CD4-positive, CD25-positive, alpha-beta regulatory T cell (primary cell): Measurements from ENCODE around the gene ZNF366. TPM values are rescaled to one million over a fixed set of nuclear protein-coding genes. Genes with fewer than 3 reads are reported as not detected.
A peak's percentile ranks its signal among the peaks of the same experiment; 100 is the strongest.

Experiments
- ATAC-seq, 2 donors: fragments of 150-1000 bp; cut with Tn5 transposase; one replicate each; pipeline ENCODE4 v1.10.0; 2021; ENCODE audit warnings: low read depth in 2 of 2, moderate number of reproducible peaks in 2 of 2, moderate library complexity in 1 of 2
- DNase-seq, 3 donors: peaks; one replicate each; pipeline versions ENCODE4 v3.0.0 to v3.0.0-alpha.2; 2012 to 2022; ENCODE audit warnings: mixed read lengths in 1 of 3
- H3K27ac ChIP-seq: one replicate; pipeline ENCODE4 v1.7.0; 2013; ENCODE audit warnings: mild to moderate bottlenecking, low read length; ENCODE audit not compliant: insufficient read depth, poor library complexity, severe bottlenecking
- H3K27me3 ChIP-seq: one replicate; pipeline ENCODE4 v1.7.0; 2013; ENCODE audit warnings: low read length; ENCODE audit not compliant: control insufficient read depth, insufficient read depth
- H3K36me3 ChIP-seq: one replicate; pipeline ENCODE4 v1.7.0; 2013; ENCODE audit warnings: mild to moderate bottlenecking, low read length, moderate library complexity; ENCODE audit not compliant: control insufficient read depth, insufficient read depth
- H3K4me1 ChIP-seq: 2 replicates; pipeline ENCODE4 v1.7.0; 2013; ENCODE audit warnings: mild to moderate bottlenecking, low read length; ENCODE audit not compliant: insufficient read depth, control insufficient read depth, poor library complexity, severe bottlenecking
- H3K4me3 ChIP-seq: one replicate; pipeline ENCODE4 v1.7.0; 2013; ENCODE audit warnings: low read depth, mild to moderate bottlenecking, low read length, moderate library complexity
- H3K9me3 ChIP-seq, 2 experiments: 1 replicate in 1 of 2; 2 replicates in 1 of 2; pipeline ENCODE4 v1.7.0; 2013; ENCODE audit warnings: low read length in 2 of 2, mild to moderate bottlenecking in 1 of 2, moderate library complexity in 1 of 2; ENCODE audit not compliant: control insufficient read depth in 2 of 2
- H3K27ac Mint-ChIP-seq, 3 donors: one replicate each; pipeline ENCODE4 v1.8.0; 2020 to 2022; ENCODE audit warnings: mild to moderate bottlenecking in 3 of 3, mixed read lengths in 3 of 3, moderate library complexity in 2 of 3
- H3K27me3 Mint-ChIP-seq: one replicate; pipeline ENCODE4 v1.8.0; 2022; ENCODE audit warnings: mild to moderate bottlenecking, mixed read lengths
- H3K36me3 Mint-ChIP-seq: one replicate; pipeline ENCODE4 v1.8.0; 2020; ENCODE audit warnings: mixed read lengths
- H3K4me1 Mint-ChIP-seq, 4 donors: one replicate each; pipeline ENCODE4 v1.8.0; 2020 to 2022; ENCODE audit warnings: mixed read lengths in 4 of 4, mild to moderate bottlenecking in 1 of 4
- H3K4me3 Mint-ChIP-seq, 4 donors: one replicate each; pipeline ENCODE4 v1.8.0; 2020 to 2022; ENCODE audit warnings: mild to moderate bottlenecking in 4 of 4, mixed read lengths in 4 of 4, moderate library complexity in 3 of 4
- H3K9me3 Mint-ChIP-seq, 7 donors: one replicate each; pipeline ENCODE4 v1.8.0; 2020 to 2022; ENCODE audit warnings: mixed read lengths in 7 of 7, mild to moderate bottlenecking in 3 of 7, moderate library complexity in 2 of 7
- polyA plus RNA-seq, 4 donors: library from polyadenylated mRNA; unstranded; fragments of 300-500 nt; fragmentation: Illumina TruSeq; gene quantifications; one replicate each; pipeline ENCODE4 v1.2.3, GENCODE V29; 2021
- total RNA-seq: library from RNA; stranded (reverse); gene quantifications from one replicate; pipeline ENCODE4 v1.2.3, GENCODE V29; 2022

Gene ZNF366
- total and polyA plus RNA-seq, 5 donors from 2014 or later: not detected

DNA sequence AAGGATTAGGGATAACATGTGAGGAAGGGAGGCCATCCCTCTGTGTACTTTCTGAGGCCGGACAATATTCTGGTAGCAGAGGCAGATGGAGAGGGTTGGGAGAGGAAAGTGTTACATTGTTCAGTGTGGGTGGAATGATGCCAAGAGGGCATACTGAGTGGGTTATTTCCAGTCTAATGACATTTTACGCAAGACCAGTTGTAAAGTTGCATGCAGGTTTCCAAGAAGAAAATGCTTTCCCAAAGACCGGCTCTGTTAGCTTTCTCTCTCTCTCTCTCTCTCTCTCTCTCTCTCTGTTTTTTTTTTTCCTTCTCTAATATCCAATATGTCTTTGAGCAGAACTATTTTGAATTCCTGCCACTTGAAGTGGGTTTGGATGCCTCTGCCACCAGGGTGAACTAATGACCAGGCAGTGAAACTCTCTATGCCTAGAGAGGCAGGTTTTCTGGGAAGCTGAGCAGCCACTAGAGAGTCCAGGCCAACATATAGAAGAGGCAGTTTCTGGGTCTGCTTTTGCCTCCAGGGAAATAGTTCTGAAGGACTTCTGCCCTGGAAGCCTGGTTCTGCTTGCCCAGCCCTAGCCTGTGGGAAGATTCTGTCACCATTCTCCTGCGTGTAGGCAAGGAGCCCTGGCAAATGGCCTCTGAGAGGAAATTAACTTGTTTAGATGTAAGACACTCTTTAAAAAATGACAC is 24.4 kb upstream of the ZNF366 start:
- Mint-ChIP-seq H3K36me3 (no peaks in the 10 kb centered on the region), H3K4me1 (no peaks in the 10 kb centered on the region), H3K27me3 (peaks cover 22% of the 10 kb centered on the region), H3K27ac (no peak overlapping the region), H3K9me3 (peaks cover 0 to 10% (median 5%) of the 10 kb centered on the region in 7 donors), H3K4me3 (no peak overlapping the region)
- no peak for DNase-seq
- Histone ChIP-seq H3K9me3 (peaks cover 0 to 3% of the 10 kb centered on the region in 2 experiments), H3K4me3 (no peak overlapping the region), H3K27me3 (no peaks in the 10 kb centered on the region), H3K36me3 (no peaks in the 10 kb centered on the region), H3K27ac (no peak overlapping the region), H3K4me1 (no peaks in the 10 kb centered on the region)
- no peak for ATAC-seq

- Mint-ChIP-seq H3K36me3 (no peaks in the 10 kb centered on the region), H3K4me1 (no peaks in the 10 kb centered on the region), H3K27me3 (peaks cover 22% of the 10 kb centered on the region), H3K27ac (no peak overlapping the region), H3K9me3 (peaks cover 0 to 10% (median 5%) of the 10 kb centered on the region in 7 donors), H3K4me3 (no peak overlapping the region)
- no peak for DNase-seq
- no peak for ATAC-seq
- H3K4me1 ChIP-seq: no peaks in the 10 kb centered on the region
- no peak overlapping the region for H3K27ac ChIP-seq
- no peaks in the 10 kb centered on the region for H3K36me3 ChIP-seq
- no peaks in the 10 kb centered on the region for H3K27me3 ChIP-seq
- H3K9me3 ChIP-seq: peaks cover 0 to 3% of the 10 kb centered on the region in 2 experiments
- H3K4me3 ChIP-seq: no peak overlapping the region
These were observed 23.0 kb upstream of the ZNF366 start for GRCh38 chr5:72530196-72530595.

DNA sequence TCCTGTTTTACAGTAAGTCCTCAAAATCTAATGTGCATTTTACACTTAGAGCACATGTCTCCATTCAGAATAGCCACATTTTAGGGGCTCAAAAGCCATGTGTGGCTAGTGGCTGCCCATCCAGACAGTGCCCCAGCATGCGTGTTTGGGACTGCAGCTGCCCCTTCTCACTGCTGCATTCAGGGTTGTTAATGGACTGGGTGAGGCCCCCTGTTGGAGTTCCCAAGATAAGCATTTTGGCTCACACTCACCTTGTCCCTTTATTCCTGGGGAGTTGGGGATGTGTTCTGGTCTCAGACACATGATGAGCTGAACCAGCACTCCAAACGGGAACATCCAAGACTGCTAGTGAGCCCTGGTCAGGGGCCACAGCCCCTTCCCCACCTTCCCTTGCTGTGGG is 22.2 kb upstream of the ZNF366 start:
- Histone ChIP-seq H3K27me3 (no peaks in the 10 kb centered on the region), H3K9me3 (peaks cover 0 to 3% of the 10 kb centered on the region in 2 experiments), H3K4me1 (no peaks in the 10 kb centered on the region), H3K27ac (no peak overlapping the region), H3K36me3 (no peaks in the 10 kb centered on the region), H3K4me3 (no peak overlapping the region)
- Mint-ChIP-seq H3K4me3 (no peak overlapping the region), H3K4me1 (no peaks in the 10 kb centered on the region), H3K9me3 (peaks cover 0 to 10% (median 5%) of the 10 kb centered on the region in 7 donors), H3K36me3 (no peaks in the 10 kb centered on the region), H3K27me3 (peaks cover 17% of the 10 kb centered on the region), H3K27ac (no peak overlapping the region)
- DNase-seq (no peak), ATAC-seq (no peak)

DNA sequence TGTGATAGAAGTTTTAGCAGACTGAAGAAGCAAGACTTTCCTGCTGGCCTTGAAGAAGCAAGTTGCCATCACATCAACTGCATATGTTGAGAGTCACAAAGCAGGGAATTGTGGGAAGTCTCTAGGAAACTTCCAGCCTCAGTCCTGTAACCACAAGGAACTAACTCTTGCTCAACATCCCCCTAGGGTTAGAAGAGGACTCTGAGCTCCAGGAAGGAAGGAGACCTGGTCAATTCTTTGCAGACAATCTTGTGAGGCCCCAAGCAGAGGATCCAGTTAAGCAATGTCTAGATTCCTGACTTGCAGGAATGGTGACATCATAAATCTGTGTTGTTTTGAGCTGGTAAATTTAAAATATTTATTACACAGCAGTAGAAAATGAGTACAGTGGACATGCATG is 18.6 kb upstream of the ZNF366 start:
- Histone ChIP-seq H3K36me3 (no peaks in the 10 kb centered on the region), H3K27ac (no peak overlapping the region), H3K4me3 (no peak overlapping the region), H3K9me3 (no peaks in the 10 kb centered on the region), H3K27me3 (no peaks in the 10 kb centered on the region), H3K4me1 (no peaks in the 10 kb centered on the region)
- H3K36me3 Mint-ChIP-seq: no peaks in the 10 kb centered on the region
- no peak for ATAC-seq
- H3K4me1 Mint-ChIP-seq: no peaks in the 10 kb centered on the region
- peaks cover 7% of the 10 kb centered on the region for H3K27me3 Mint-ChIP-seq
- H3K9me3 Mint-ChIP-seq: peaks cover 0 to 3% (median 0%) of the 10 kb centered on the region in 7 donors
- no peak overlapping the region for H3K4me3 Mint-ChIP-seq
- no peak for DNase-seq
- H3K27ac Mint-ChIP-seq: no peak overlapping the region

GRCh38 chr5:72523960-72524582 is 16.9 kb upstream of the ZNF366 start:
- H3K27me3 Mint-ChIP-seq: peaks cover 3% of the 10 kb centered on the region
- no peak overlapping the region for H3K4me3 ChIP-seq
- H3K36me3 ChIP-seq: no peaks in the 10 kb centered on the region
- no peak overlapping the region for H3K27ac Mint-ChIP-seq
- ATAC-seq (no peak), DNase-seq (peak in 1 of 3 donors; percentile 37)
- no peaks in the 10 kb centered on the region for H3K9me3 ChIP-seq
- no peak overlapping the region for H3K27ac ChIP-seq
- no peak overlapping the region for H3K4me3 Mint-ChIP-seq
- H3K4me1 ChIP-seq: no peaks in the 10 kb centered on the region
- H3K4me1 Mint-ChIP-seq: no peaks in the 10 kb centered on the region
- H3K27me3 ChIP-seq: peaks cover 3% of the 10 kb centered on the region
- no peaks in the 10 kb centered on the region for H3K36me3 Mint-ChIP-seq
- peaks cover 0 to 3% (median 0%) of the 10 kb centered on the region in 7 donors for H3K9me3 Mint-ChIP-seq

- Histone ChIP-seq H3K4me1 (no peaks in the 10 kb centered on the region), H3K27me3 (peaks cover 3% of the 10 kb centered on the region), H3K27ac (no peak overlapping the region), H3K36me3 (no peaks in the 10 kb centered on the region), H3K9me3 (no peaks in the 10 kb centered on the region), H3K4me3 (no peak overlapping the region)
- ATAC-seq (no peak), DNase-seq (no peak)
- peaks cover 9% of the 10 kb centered on the region for H3K27me3 Mint-ChIP-seq
- no peak overlapping the region for H3K4me3 Mint-ChIP-seq
- H3K9me3 Mint-ChIP-seq: peaks cover 0 to 3% (median 0%) of the 10 kb centered on the region in 7 donors
- H3K36me3 Mint-ChIP-seq: no peaks in the 10 kb centered on the region
- no peak overlapping the region for H3K27ac Mint-ChIP-seq
- H3K4me1 Mint-ChIP-seq: no peaks in the 10 kb centered on the region
These were observed 15.4 kb upstream of the ZNF366 start for GRCh38 chr5:72522607-72523006.

DNA sequence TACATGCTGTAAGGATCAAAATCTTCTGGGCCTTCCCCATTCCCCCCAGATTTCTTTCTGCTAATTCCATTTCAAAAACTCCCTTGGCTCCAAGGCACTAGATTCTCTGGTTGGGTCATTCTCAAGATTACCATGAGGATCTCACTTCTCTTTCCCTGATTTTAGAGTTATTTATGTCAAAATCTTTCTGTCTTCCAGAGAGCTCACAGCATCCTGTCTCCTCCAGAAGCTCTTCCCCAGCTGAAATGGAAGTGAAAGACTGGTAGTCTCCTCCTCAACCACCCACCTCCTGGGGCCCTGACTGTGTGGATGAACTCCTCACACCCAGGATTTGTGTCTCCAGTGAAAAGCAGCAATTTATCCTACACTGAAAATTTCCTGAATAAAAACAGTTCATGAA is 11.9 kb upstream of the ZNF366 start:
- ATAC-seq: no peak

More for the DNA sequence above, 11.9 kb upstream of the ZNF366 start:
- no peaks in the 10 kb centered on the region for H3K36me3 ChIP-seq
- peaks cover 0 to 6% (median 0%) of the 10 kb centered on the region in 7 donors for H3K9me3 Mint-ChIP-seq
- H3K9me3 ChIP-seq: no peaks in the 10 kb centered on the region
- no peaks in the 10 kb centered on the region for H3K4me1 Mint-ChIP-seq
- H3K27ac ChIP-seq: no peak overlapping the region
- no peaks in the 10 kb centered on the region for H3K36me3 Mint-ChIP-seq
- H3K27me3 ChIP-seq: peaks cover 3% of the 10 kb centered on the region
- no peaks in the 10 kb centered on the region for H3K4me1 ChIP-seq
- peaks cover 9% of the 10 kb centered on the region for H3K27me3 Mint-ChIP-seq
- no peak overlapping the region for H3K4me3 Mint-ChIP-seq
- H3K4me3 ChIP-seq: no peak overlapping the region
- H3K27ac Mint-ChIP-seq: no peak overlapping the region
- DNase-seq: no peak
